ES-I3 (cell line): Measurements from ENCODE around the gene ZNF726.
"Not testable (repeated sequence)": the region's sequence is repeated elsewhere in the genome, so short reads cannot be mapped to it uniquely, and the experiment has no call there.

Experiments used
- H3K36me3 ChIP-seq: 2 replicates; pipeline ENCODE4 v1.6.1; 2013; ENCODE audit warnings: mild to moderate bottlenecking, low read length, control low read depth, moderate library complexity; ENCODE audit not compliant: insufficient read depth
- H3K4me1 ChIP-seq: 2 replicates; pipeline ENCODE4 v1.6.1; 2013; ENCODE audit warnings: mild to moderate bottlenecking, control low read depth, low read length; ENCODE audit not compliant: insufficient read depth
- H3K9ac ChIP-seq: 2 replicates; pipeline ENCODE4 v1.6.1; 2013; ENCODE audit warnings: low read depth, mild to moderate bottlenecking, low read length, moderate library complexity
- H3K9me3 ChIP-seq: 2 replicates; pipeline ENCODE4 v1.6.1; 2013; ENCODE audit warnings: mild to moderate bottlenecking, low read length, moderate library complexity; ENCODE audit not compliant: control insufficient read depth, insufficient read depth

ZNF726 gene

GRCh38 chr19:23908165-23908564 lies 6.5 kb upstream of the ZNF726 start:
- H3K36me3 ChIP-seq, result no peaks in the 10 kb centered on the region
- H3K4me1 ChIP-seq, result no peaks in the 10 kb centered on the region
- peaks cover 7% of the 10 kb centered on the region for H3K9me3 ChIP-seq
- H3K9ac ChIP-seq, result no peak overlapping the region

- H3K36me3 ChIP-seq, result no peaks in the 10 kb centered on the region
- peaks cover 7% of the 10 kb centered on the region for H3K9me3 ChIP-seq
- no peak overlapping the region for H3K9ac ChIP-seq
- no peaks in the 10 kb centered on the region for H3K4me1 ChIP-seq
Measured at GRCh38 chr19:23909222-23909621, 5.5 kb upstream of the ZNF726 start.

GRCh38 chr19:23913931-23914330 lies 755 bp upstream of the ZNF726 start:
- Histone ChIP-seq H3K9ac (no peak overlapping the region), H3K36me3 (no peaks in the 10 kb centered on the region), H3K9me3 (no peaks in the 10 kb centered on the region), H3K4me1 (no peaks in the 10 kb centered on the region)

GRCh38 chr19:23916991-23917390 lies 2.3 kb downstream of the ZNF726 start:
- Histone ChIP-seq H3K9me3 (no peaks in the 10 kb centered on the region), H3K36me3 (no peaks in the 10 kb centered on the region), H3K9ac (no peak overlapping the region), H3K4me1 (no peaks in the 10 kb centered on the region)

- no peaks in the 10 kb centered on the region for H3K4me1 ChIP-seq
- no peaks in the 10 kb centered on the region for H3K9me3 ChIP-seq
- no peaks in the 10 kb centered on the region for H3K36me3 ChIP-seq
- no peak overlapping the region for H3K9ac ChIP-seq
Measured at GRCh38 chr19:23917856-23918255, 3.2 kb downstream of the ZNF726 start.

- H3K36me3 ChIP-seq, result no peaks in the 10 kb centered on the region
- no peaks in the 10 kb centered on the region for H3K4me1 ChIP-seq
- H3K9ac ChIP-seq, result no peak overlapping the region
- no peaks in the 10 kb centered on the region for H3K9me3 ChIP-seq
Measured at GRCh38 chr19:23925285-23925684, 10.6 kb downstream of the ZNF726 start.

GRCh38 chr19:23932878-23933277 lies 18.2 kb downstream of the ZNF726 start:
- no peak overlapping the region for H3K9ac ChIP-seq
- no peaks in the 10 kb centered on the region for H3K4me1 ChIP-seq
- no peaks in the 10 kb centered on the region for H3K36me3 ChIP-seq
- no peaks in the 10 kb centered on the region for H3K9me3 ChIP-seq

- not testable (repeated sequence) for H3K4me1 ChIP-seq, H3K36me3 ChIP-seq, H3K9me3 ChIP-seq, H3K9ac ChIP-seq
Measured at GRCh38 chr19:23937031-23937430, 22.3 kb downstream of the ZNF726 start.

- no peak overlapping the region for H3K9ac ChIP-seq
- H3K9me3 ChIP-seq, result no peaks in the 10 kb centered on the region; the same call in 1 of the 2 replicates
- no peaks in the 10 kb centered on the region for H3K4me1 ChIP-seq
- H3K36me3 ChIP-seq, result no peaks in the 10 kb centered on the region
Measured at GRCh38 chr19:23943411-23943810, 28.7 kb downstream of the ZNF726 start.

GRCh38 chr19:23946569-23946968 lies 31.9 kb downstream of the ZNF726 start:
- H3K9ac ChIP-seq, result no peak overlapping the region
- no peaks in the 10 kb centered on the region for H3K36me3 ChIP-seq
- no peaks in the 10 kb centered on the region for H3K4me1 ChIP-seq
- H3K9me3 ChIP-seq, result no peaks in the 10 kb centered on the region; the same call in 1 of the 2 replicates

- Histone ChIP-seq H3K9me3 (no peaks in the 10 kb centered on the region; the same call in 1 of the 2 replicates), H3K36me3 (no peaks in the 10 kb centered on the region), H3K4me1 (no peaks in the 10 kb centered on the region), H3K9ac (no peak overlapping the region)
Measured at GRCh38 chr19:23949611-23950010, 34.9 kb downstream of the ZNF726 start.

- Histone ChIP-seq H3K36me3 (no peaks in the 10 kb centered on the region), H3K9ac (no peak overlapping the region), H3K4me1 (no peaks in the 10 kb centered on the region), H3K9me3 (no peaks in the 10 kb centered on the region; the same call in 1 of the 2 replicates)
Measured at GRCh38 chr19:23956051-23956450, 41.4 kb downstream of the ZNF726 start.

GRCh38 chr19:23957660-23958281 lies 43.1 kb downstream of the ZNF726 start:
- Histone ChIP-seq H3K4me1 (no peaks in the 10 kb centered on the region), H3K9me3 (no peaks in the 10 kb centered on the region; the same call in 1 of the 2 replicates), H3K9ac (no peak overlapping the region), H3K36me3 (no peaks in the 10 kb centered on the region)

- H3K4me1 ChIP-seq, H3K9me3 ChIP-seq, H3K36me3 ChIP-seq, H3K9ac ChIP-seq: not testable (repeated sequence)
Measured at GRCh38 chr19:23963396-23963795, 48.7 kb downstream of the ZNF726 start.

GRCh38 chr19:23963881-23964280 lies 49.2 kb downstream of the ZNF726 start:
- H3K4me1 ChIP-seq, H3K9ac ChIP-seq, H3K9me3 ChIP-seq, H3K36me3 ChIP-seq: not testable (repeated sequence)

GRCh38 chr19:23964334-23964733 lies 49.6 kb downstream of the ZNF726 start:
- not testable (repeated sequence) for H3K4me1 ChIP-seq, H3K9me3 ChIP-seq, H3K36me3 ChIP-seq, H3K9ac ChIP-seq
